ENCODE measurements around the gene TYW5.
A peak's percentile ranks its signal among the peaks of the same experiment; 100 is the strongest.
"Not testable (repeated sequence)": the region's sequence is repeated elsewhere in the genome, so short reads cannot be mapped to it uniquely, and the experiment has no call there.

TYW5 gene

GRCh38 chr2:199923924-199924323, 31.4 kb downstream of the TYW5 start:
- TF ChIP-seq ZNF274 (IDR thresholded peaks at IDR 0.05; ENCODE audit: low read depth, low read length) = no peak
- no peak for TF ChIP-seq SUZ12 (IDR thresholded peaks at IDR 0.05; ENCODE audit: extremely low read depth, insufficient read depth, insufficient read length)
- TF ChIP-seq YY1 (IDR thresholded peaks at IDR 0.05; ENCODE audit: insufficient read depth, insufficient read length) = no peak
- Histone ChIP-seq H3K9me3 (ENCODE audit: insufficient read depth, low read length) (no peaks in the 10 kb centered on the region), H3K4me1 (ENCODE audit: insufficient read depth, insufficient read length) (no peaks in the 10 kb centered on the region), H3K27me3 (ENCODE audit: insufficient read depth, insufficient read length) (no peaks in the 10 kb centered on the region), H3K4me3 (ENCODE audit: insufficient read length, low read depth) (no peak overlapping the region), H3K9ac (ENCODE audit: insufficient read length, low read depth) (no peak overlapping the region), H3K36me3 (ENCODE audit: insufficient read depth, insufficient read length, low read length) (peaks cover 65% of the 10 kb centered on the region)
- DNase-seq (ENCODE audit: low read depth, low spot score) = no peak

GRCh38 chr2:199922856-199923255, 32.4 kb downstream of the TYW5 start:
- H3K36me3 ChIP-seq (ENCODE audit: insufficient read depth, insufficient read length, low read length) = peaks cover 67% of the 10 kb centered on the region
- H3K4me1 ChIP-seq (ENCODE audit: insufficient read depth, insufficient read length) = no peaks in the 10 kb centered on the region
- H3K9ac ChIP-seq (ENCODE audit: insufficient read length, low read depth) = no peak overlapping the region
- H3K4me3 ChIP-seq (ENCODE audit: insufficient read length, low read depth) = no peak overlapping the region
- no peak for TF ChIP-seq YY1 (IDR thresholded peaks at IDR 0.05; ENCODE audit: insufficient read depth, insufficient read length)
- TF ChIP-seq SUZ12 (IDR thresholded peaks at IDR 0.05; ENCODE audit: extremely low read depth, insufficient read depth, insufficient read length) = no peak
- no peak for TF ChIP-seq ZNF274 (IDR thresholded peaks at IDR 0.05; ENCODE audit: low read depth, low read length)
- DNase-seq (ENCODE audit: low read depth, low spot score) = no peak
- H3K27me3 ChIP-seq (ENCODE audit: insufficient read depth, insufficient read length) = no peaks in the 10 kb centered on the region
- peaks cover 2% of the 10 kb centered on the region; the same call in 1 of the 2 replicates for H3K9me3 ChIP-seq (ENCODE audit: insufficient read depth, low read length)

- DNase-seq (ENCODE audit: low read depth, low spot score) = no peak
- TF ChIP-seq YY1 (IDR thresholded peaks at IDR 0.05; ENCODE audit: insufficient read depth, insufficient read length) (no peak), ZNF274 (IDR thresholded peaks at IDR 0.05; ENCODE audit: low read depth, low read length) (no peak), SUZ12 (IDR thresholded peaks at IDR 0.05; ENCODE audit: extremely low read depth, insufficient read depth, insufficient read length) (no peak)
- no peak overlapping the region for H3K4me3 ChIP-seq (ENCODE audit: insufficient read length, low read depth)
- H3K27me3 ChIP-seq (ENCODE audit: insufficient read depth, insufficient read length) = no peaks in the 10 kb centered on the region
- no peak overlapping the region for H3K9ac ChIP-seq (ENCODE audit: insufficient read length, low read depth)
- H3K36me3 ChIP-seq (ENCODE audit: insufficient read depth, insufficient read length, low read length) = peaks cover 66% of the 10 kb centered on the region
- H3K9me3 ChIP-seq (ENCODE audit: insufficient read depth, low read length) = peaks cover 43% of the 10 kb centered on the region
- no peaks in the 10 kb centered on the region for H3K4me1 ChIP-seq (ENCODE audit: insufficient read depth, insufficient read length)
Measured at GRCh38 chr2:199916980-199917379, 38.3 kb downstream of the TYW5 start.

- Histone ChIP-seq H3K36me3 (ENCODE audit: insufficient read depth, insufficient read length, low read length) (peaks cover 55% of the 10 kb centered on the region), H3K4me1 (ENCODE audit: insufficient read depth, insufficient read length) (no peaks in the 10 kb centered on the region), H3K9me3 (ENCODE audit: insufficient read depth, low read length) (peaks cover 43% of the 10 kb centered on the region), H3K4me3 (ENCODE audit: insufficient read length, low read depth) (no peak overlapping the region), H3K27me3 (ENCODE audit: insufficient read depth, insufficient read length) (no peaks in the 10 kb centered on the region), H3K9ac (ENCODE audit: insufficient read length, low read depth) (no peak overlapping the region)
- DNase-seq (ENCODE audit: low read depth, low spot score) = no peak
- TF ChIP-seq YY1 (IDR thresholded peaks at IDR 0.05; ENCODE audit: insufficient read depth, insufficient read length) (no peak), ZNF274 (IDR thresholded peaks at IDR 0.05; ENCODE audit: low read depth, low read length) (no peak), SUZ12 (IDR thresholded peaks at IDR 0.05; ENCODE audit: extremely low read depth, insufficient read depth, insufficient read length) (no peak)
Measured at GRCh38 chr2:199914372-199914958, 40.8 kb downstream of the TYW5 start.

GRCh38 chr2:199912553-199913114, 42.7 kb downstream of the TYW5 start:
- not testable (repeated sequence) for H3K27me3 ChIP-seq (ENCODE audit: insufficient read depth, insufficient read length); DNase-seq (ENCODE audit: low read depth, low spot score); H3K4me1 ChIP-seq (ENCODE audit: insufficient read depth, insufficient read length)
- peaks cover 38% of the 10 kb centered on the region for H3K36me3 ChIP-seq (ENCODE audit: insufficient read depth, insufficient read length, low read length)
- peak overlapping the region; percentile 98 for H3K9ac ChIP-seq (ENCODE audit: insufficient read length, low read depth)
- peaks cover 38% of the 10 kb centered on the region for H3K9me3 ChIP-seq (ENCODE audit: insufficient read depth, low read length)
- H3K4me3 ChIP-seq (ENCODE audit: insufficient read length, low read depth) = peak overlapping the region; percentile 94

- Histone ChIP-seq H3K27me3 (ENCODE audit: insufficient read depth, insufficient read length) (no peaks in the 10 kb centered on the region), H3K4me1 (ENCODE audit: insufficient read depth, insufficient read length) (no peaks in the 10 kb centered on the region), H3K4me3 (ENCODE audit: insufficient read length, low read depth) (peak overlapping the region; percentile 94), H3K36me3 (ENCODE audit: insufficient read depth, insufficient read length, low read length) (peaks cover 31% of the 10 kb centered on the region), H3K9ac (ENCODE audit: insufficient read length, low read depth) (peak overlapping the region; percentile 98), H3K9me3 (ENCODE audit: insufficient read depth, low read length) (peaks cover 30% of the 10 kb centered on the region)
- TF ChIP-seq ZNF274 (IDR thresholded peaks at IDR 0.05; ENCODE audit: low read depth, low read length) = no peak
- TF ChIP-seq YY1 (IDR thresholded peaks at IDR 0.05; ENCODE audit: insufficient read depth, insufficient read length) = no peak
- TF ChIP-seq SUZ12 (IDR thresholded peaks at IDR 0.05; ENCODE audit: extremely low read depth, insufficient read depth, insufficient read length) = no peak
- DNase-seq (ENCODE audit: low read depth, low spot score) = no peak
Measured at GRCh38 chr2:199911877-199912161, 43.5 kb downstream of the TYW5 start.

GRCh38 chr2:199911052-199911876, 44.0 kb downstream of the TYW5 start, which contains the start of gene C2orf69:
Gene C2orf69, plus strand, starts transcription at chr2:199911293. Its CDS starts 146 bp downstream, at chr2:199911439.
- peaks cover 25% of the 10 kb centered on the region for H3K36me3 ChIP-seq (ENCODE audit: insufficient read depth, insufficient read length, low read length)
- peak within 1 kb of the TSS; percentile 98 for H3K9ac ChIP-seq (ENCODE audit: insufficient read length, low read depth)
- peaks cover 25% of the 10 kb centered on the region for H3K9me3 ChIP-seq (ENCODE audit: insufficient read depth, low read length)
- DNase-seq (ENCODE audit: low read depth, low spot score) = peak; percentile 100
- no peaks in the 10 kb centered on the region for H3K27me3 ChIP-seq (ENCODE audit: insufficient read depth, insufficient read length)
- no peaks in the 10 kb centered on the region for H3K4me1 ChIP-seq (ENCODE audit: insufficient read depth, insufficient read length)
- TF ChIP-seq ZNF274 (IDR thresholded peaks at IDR 0.05; ENCODE audit: low read depth, low read length) = no peak
- TF ChIP-seq YY1 (IDR thresholded peaks at IDR 0.05; ENCODE audit: insufficient read depth, insufficient read length) = no peak
- no peak for TF ChIP-seq SUZ12 (IDR thresholded peaks at IDR 0.05; ENCODE audit: extremely low read depth, insufficient read depth, insufficient read length)
- H3K4me3 ChIP-seq (ENCODE audit: insufficient read length, low read depth) = peak within 1 kb of the TSS; percentile 94

Measured in NT2/D1 (cell line).